Measurements from ENCODE around the gene CXCL16.

DNA sequence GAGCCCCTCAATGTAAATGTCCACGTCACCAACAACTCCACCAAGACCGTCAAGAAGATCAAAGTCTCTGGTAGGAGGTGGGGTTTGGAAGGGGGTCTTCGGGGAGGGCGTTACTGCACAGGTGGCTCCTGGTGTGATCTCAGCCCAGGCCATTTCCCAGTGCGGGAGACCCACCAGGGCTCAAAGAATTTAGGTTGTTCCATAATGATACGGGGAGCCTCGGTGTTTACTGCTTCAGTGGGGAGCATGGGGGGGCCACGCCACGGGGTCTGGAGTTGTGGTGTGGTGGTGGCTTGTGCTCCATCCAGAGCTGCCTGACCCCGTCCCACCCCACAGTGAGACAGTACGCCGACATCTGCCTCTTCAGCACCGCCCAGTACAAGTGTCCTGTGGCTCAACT, 21.5 kb downstream of the CXCL16 start:
- TF ChIP-seq POLR2AphosphoS5 (IDR thresholded peaks at IDR 0.05): no peak
- TF ChIP-seq, protein P1, sequence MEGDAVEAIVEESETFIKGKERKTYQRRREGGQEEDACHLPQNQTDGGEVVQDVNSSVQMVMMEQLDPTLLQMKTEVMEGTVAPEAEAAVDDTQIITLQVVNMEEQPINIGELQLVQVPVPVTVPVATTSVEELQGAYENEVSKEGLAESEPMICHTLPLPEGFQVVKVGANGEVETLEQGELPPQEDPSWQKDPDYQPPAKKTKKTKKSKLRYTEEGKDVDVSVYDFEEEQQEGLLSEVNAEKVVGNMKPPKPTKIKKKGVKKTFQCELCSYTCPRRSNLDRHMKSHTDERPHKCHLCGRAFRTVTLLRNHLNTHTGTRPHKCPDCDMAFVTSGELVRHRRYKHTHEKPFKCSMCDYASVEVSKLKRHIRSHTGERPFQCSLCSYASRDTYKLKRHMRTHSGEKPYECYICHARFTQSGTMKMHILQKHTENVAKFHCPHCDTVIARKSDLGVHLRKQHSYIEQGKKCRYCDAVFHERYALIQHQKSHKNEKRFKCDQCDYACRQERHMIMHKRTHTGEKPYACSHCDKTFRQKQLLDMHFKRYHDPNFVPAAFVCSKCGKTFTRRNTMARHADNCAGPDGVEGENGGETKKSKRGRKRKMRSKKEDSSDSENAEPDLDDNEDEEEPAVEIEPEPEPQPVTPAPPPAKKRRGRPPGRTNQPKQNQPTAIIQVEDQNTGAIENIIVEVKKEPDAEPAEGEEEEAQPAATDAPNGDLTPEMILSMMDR (IDR thresholded peaks at IDR 0.05): no peak

Data from suprapubic skin (tissue), 3 donors.